K562 (cell line): ENCODE data around the gene ARFGEF2.

Source experiments
- FOSL1 ChIP-seq: fragments of 200-800 bp; sonication (Bioruptor generic); conservative IDR thresholded peaks from 2 replicates; pipeline ENCODE4 v1.6.1; 2016; ENCODE audit warnings: missing genetic modification characterization, missing compliant biosample characterization
- MAX ChIP-seq: sonication (generic); formaldehyde crosslinking; IDR thresholded peaks from 2 replicates; pipeline ENCODE4 v1.9.0; 2022; ENCODE audit warnings: mild to moderate bottlenecking, missing genetic modification reagents
- MCM7 ChIP-seq, 2 experiments: fragments of 450-650 bp; IDR thresholded peaks; 2 replicates each; pipeline ENCODE4 v1.6.1; 2016 to 2018
- MGA ChIP-seq: fragments of 450-650 bp; IDR thresholded peaks from 2 replicates; pipeline ENCODE4 v1.6.1; 2016; ENCODE audit warnings: mild to moderate bottlenecking, moderate library complexity
- RAD51 ChIP-seq: fragments of 450-650 bp; IDR thresholded peaks from 2 replicates; pipeline ENCODE4 v1.7.1; 2016; ENCODE audit warnings: low read depth, mild to moderate bottlenecking, borderline replicate concordance
- SRF ChIP-seq, 2 experiments: fragments of 250-450, 450-650 bp in 1 of 2; sonication (Bioruptor Pico) in 1 of 2; sonication (generic) in 1 of 2; formaldehyde crosslinking; IDR thresholded peaks; 2 replicates each; pipeline versions ENCODE4 v1.5.0 to v1.5.1; 2020 to 2022; ENCODE audit warnings: mild to moderate bottlenecking in 1 of 2, missing genetic modification reagents in 1 of 2
- ZBTB40 ChIP-seq, 2 experiments: fragments of 450-650 bp in 1 of 2; sonication (generic) in 1 of 2; formaldehyde crosslinking in 1 of 2; IDR thresholded peaks; 2 replicates each; pipeline versions ENCODE4 v1.7.1 to v1.9.0; 2016 to 2022; ENCODE audit warnings: inconsistent platforms in 1 of 2, mild to moderate bottlenecking in 1 of 2, missing genetic modification reagents in 1 of 2
- ZBTB8A ChIP-seq: fragments of 450-650 bp; IDR thresholded peaks from 2 replicates; pipeline ENCODE4 v1.6.1; 2018; ENCODE audit warnings: mild to moderate bottlenecking, moderate library complexity; ENCODE audit not compliant: partially characterized antibody
- ZNF121 ChIP-seq: sonication (generic); formaldehyde crosslinking; conservative IDR thresholded peaks from 2 replicates; pipeline ENCODE4 v1.8.0; 2022; ENCODE audit warnings: missing genetic modification reagents
- ZNF232 ChIP-seq: sonication (generic); formaldehyde crosslinking; IDR thresholded peaks from 2 replicates; pipeline ENCODE4 v1.8.0; 2022; ENCODE audit warnings: mild to moderate bottlenecking, missing genetic modification reagents
- ZNF75A ChIP-seq: fragments of 450-650 bp; formaldehyde crosslinking; IDR thresholded peaks from 2 replicates; pipeline ENCODE4 v1.4.0; 2020; ENCODE audit warnings: mild to moderate bottlenecking
- ZNF766 ChIP-seq: fragments of 200-800 bp; sonication (Bioruptor generic); conservative IDR thresholded peaks from 2 replicates; pipeline ENCODE4 v1.6.1; 2016; ENCODE audit warnings: missing genetic modification characterization, missing compliant biosample characterization

GRCh38 chr20:48926821-48927220 is 5.3 kb downstream of the ARFGEF2 start:
- TF ChIP-seq MCM7 (IDR thresholded peaks at IDR 0.05), result no peak
- no peak for TF ChIP-seq ZNF766 (CRISPR knock-in tag)
- no peak for TF ChIP-seq MAX (CRISPR knock-in tag)
- no peak for TF ChIP-seq RAD51
- no peak for TF ChIP-seq ZNF121 (CRISPR knock-in tag)
- no peak for TF ChIP-seq ZBTB8A
- no peak for TF ChIP-seq ZNF232 (CRISPR knock-in tag)
- no peak for TF ChIP-seq ZNF75A (CRISPR knock-in tag)
- TF ChIP-seq FOSL1 (tag), result no peak
- no peak for TF ChIP-seq MGA
- TF ChIP-seq ZBTB40 (IDR thresholded peaks at IDR 0.05), result no peak
- TF ChIP-seq ZBTB40 (CRISPR knock-in tag; IDR thresholded peaks at IDR 0.05), result no peak
- TF ChIP-seq SRF (CRISPR knock-in tag; IDR thresholded peaks at IDR 0.05), result no peak
